H1 (cell line): Measurements from ENCODE around the gene CKB. TPM values are rescaled to one million over a fixed set of nuclear protein-coding genes. Genes with fewer than 3 reads are reported as not detected.
A peak's percentile ranks its signal among the peaks of the same experiment; 100 is the strongest.

Experiments used
- ASH2L ChIP-seq: fragments of 200-600, 300-600 bp; sonication (generic); IDR thresholded peaks from one replicate; pipeline ENCODE4 v1.7.1; 2017; ENCODE audit warnings: low read length
- KDM1A ChIP-seq: fragments of 200-600, 300-600 bp; sonication (generic); IDR thresholded peaks from 2 replicates; pipeline ENCODE4 v1.7.1; 2016; ENCODE audit warnings: mild to moderate bottlenecking, low read length, borderline replicate concordance
- SAP30 ChIP-seq: fragments of 300-600 bp; sonication (generic); IDR thresholded peaks from 2 replicates; pipeline ENCODE4 v1.7.1; 2012; ENCODE audit warnings: low read length, moderate library complexity, mild to moderate bottlenecking, inconsistent platforms; ENCODE audit not compliant: insufficient read depth, insufficient replicate concordance
- SRF ChIP-seq: IDR thresholded peaks from 2 replicates; pipeline ENCODE4 v1.6.1; 2011; ENCODE audit warnings: mild to moderate bottlenecking, low read depth, low read length, moderate library complexity
- ZNF274 ChIP-seq: IDR thresholded peaks from 2 replicates; pipeline ENCODE4 v1.7.0; 2012; ENCODE audit warnings: low read length, borderline replicate concordance; ENCODE audit errors: extremely low read depth
- polyA plus RNA-seq, 7 experiments: library from polyadenylated mRNA; depleted of rRNA in 3 of 7; stranded (reverse) in 5 of 7; unstranded in 2 of 7; fragments of >200 nt in 5 of 7; fragments of 200-250 nt in 2 of 7; gene quantifications; 1 replicate in 5 of 7; 2 replicates in 1 of 7; 4 replicates in 1 of 7; pipeline versions ENCODE4 v1.2.1 to v1.2.3, GENCODE V29; 2011 to 2013; ENCODE audit warnings: missing spikeins in 2 of 7, mixed read lengths in 2 of 7
- total RNA-seq: library from RNA; stranded (reverse); fragmentation: NEBNext Ultra II Directional; extraction: Animal tissue kit (Norgen Biotek cat#: 25700); gene quantifications from 2 replicates; pipeline ENCODE4 v1.2.1, GENCODE V29; 2021

CKB gene
- total and polyA plus RNA-seq, 2 of the 8 experiments (the other 6 are each of a cell fraction or from before 2014, with no cell fraction given), result 538 to 950 TPM

- TF ChIP-seq ASH2L (peak; percentile 59), SRF (no peak), KDM1A (no peak), ZNF274 (no peak), SAP30 (no peak)
- TF ChIP-seq, all 59 proteins: peak for 16
Measured at GRCh38 chr14:103522649-103523574, at the start of gene CKB (continued).
